K562 (cell line): ENCODE data around the gene RAP2C. TPM values are rescaled to one million over a fixed set of nuclear protein-coding genes. Genes with fewer than 3 reads are reported as not detected.

Experiments
- ATAC-seq: fragments of 200-7000 bp; cut with Tn5 transposase; 3 replicates; pipeline ENCODE4 v1.9.1; 2020; ENCODE audit warnings: moderate library complexity
- BruUV-seq: library from RNA; stranded (reverse); fragments of 400-500 nt; replicated peaks from 2 replicates; lab custom pipeline; 2021; lab: Mats Ljungman, UMichigan
- CTCF ChIA-PET: fragments of 300-600 bp; formaldehyde crosslinking; extraction: SDS; loops from one replicate; lab custom pipeline; 2021; ENCODE audit warnings: low intra/inter-chr PET ratio; lab: Yijun Ruan, JAX
- POLR2A ChIA-PET: fragments of 300-600, 350-650 bp; sonication (Branson Sonifier 250); formaldehyde crosslinking; extraction: SDS; loops from one replicate; lab custom pipeline; 2021; ENCODE audit warnings: antibody characterized with exemption, inconsistent platforms; lab: Yijun Ruan, JAX
- DNase-seq, 4 experiments: peaks; one replicate each; pipeline versions ENCODE4 v3.0.0 to v3.0.0-alpha.2; 2011 to 2018; ENCODE audit warnings: low spot score in 3 of 4, mixed read lengths in 3 of 4; ENCODE audit errors: extremely low read depth in 1 of 4
- FAIRE-seq: peaks from 2 replicates; lab custom pipeline; 2011; peaks lifted over from hg19 to GRCh38; lab: Jason Lieb, UNC
- H2AFZ ChIP-seq: 2 replicates; pipeline ENCODE4 v1.6.0; 2011; ENCODE audit warnings: low read depth, low read length, control low read depth, inconsistent platforms
- H3K27ac ChIP-seq: fragments of 200-600 bp; 3 replicates; pipeline ENCODE4 v1.8.0; 2011; ENCODE audit warnings: low read depth, mild to moderate bottlenecking, control low read depth, inconsistent platforms, low read length, moderate library complexity, mixed read lengths; ENCODE audit errors: extremely low read depth
- H3K27me3 ChIP-seq, 2 experiments: fragments of 300-600 bp in 1 of 2; 2 replicates in 1 of 2; 3 replicates in 1 of 2; pipeline versions ENCODE4 v1.6.0 to v1.8.0; 2011; ENCODE audit warnings: inconsistent platforms in 2 of 2, low read length in 2 of 2, mild to moderate bottlenecking in 1 of 2, mixed read lengths in 1 of 2, moderate library complexity in 1 of 2; ENCODE audit not compliant: control insufficient read depth in 2 of 2, insufficient read depth in 2 of 2
- H3K36me3 ChIP-seq: fragments of 300-600 bp; 3 replicates; pipeline ENCODE4 v1.8.0; 2011; ENCODE audit warnings: mild to moderate bottlenecking, low read length, inconsistent platforms; ENCODE audit not compliant: control insufficient read depth, insufficient read depth
- H3K4me1 ChIP-seq, 2 experiments: fragments of 200-600 bp in 1 of 2; replicated peaks in 1 of 2; 2 replicates in 1 of 2; 3 replicates in 1 of 2; pipeline versions ENCODE4 v1.5.1 to v1.8.0; 2011; ENCODE audit warnings: inconsistent platforms in 2 of 2, low read length in 2 of 2, mild to moderate bottlenecking in 1 of 2, mixed read lengths in 1 of 2, moderate library complexity in 1 of 2; ENCODE audit not compliant: control insufficient read depth in 2 of 2, insufficient read depth in 2 of 2
- H3K4me2 ChIP-seq: 2 replicates; pipeline ENCODE4 v1.6.1; 2011; ENCODE audit warnings: low read length, control low read depth, inconsistent platforms, mixed read lengths; ENCODE audit not compliant: insufficient read depth
- H3K4me3 ChIP-seq: fragments of 200-600 bp; sonication (generic), shearing (Covaris generic); 2 replicates; pipeline ENCODE4 v1.5.1; 2016; ENCODE audit warnings: control low read depth, inconsistent platforms
- H3K79me2 ChIP-seq: fragments of 200-600 bp; 3 replicates; pipeline ENCODE4 v1.8.0; 2011; ENCODE audit warnings: low read length, inconsistent platforms; ENCODE audit not compliant: control insufficient read depth, insufficient read depth
- H3K9ac ChIP-seq, 2 experiments: 2 replicates each; pipeline versions ENCODE4 v1.6.0 to v1.6.1; 2011; ENCODE audit warnings: low read depth in 2 of 2, low read length in 2 of 2, control low read depth in 1 of 2, inconsistent platforms in 1 of 2, mild to moderate bottlenecking in 1 of 2, mixed read lengths in 1 of 2; ENCODE audit not compliant: insufficient read depth in 1 of 2
- H3K9me1 ChIP-seq: one replicate; pipeline ENCODE4 v1.6.0; 2011; ENCODE audit warnings: inconsistent platforms, mild to moderate bottlenecking, low read length, moderate library complexity; ENCODE audit not compliant: control insufficient read depth, insufficient read depth
- H3K9me3 ChIP-seq: replicated peaks from 2 replicates; pipeline ENCODE4 v1.5.1; 2011; ENCODE audit warnings: low read depth, low read length, inconsistent platforms; ENCODE audit not compliant: control insufficient read depth, insufficient read depth
- H4K20me1 ChIP-seq: replicated peaks from 2 replicates; pipeline ENCODE4 v1.6.1; 2011; ENCODE audit warnings: low read length, inconsistent platforms, mixed read lengths; ENCODE audit not compliant: control insufficient read depth, insufficient read depth
- ARID2 ChIP-seq: fragments of 450-650 bp; IDR thresholded peaks from 2 replicates; pipeline ENCODE4 v1.6.1; 2017; ENCODE audit warnings: antibody characterized with exemption, mild to moderate bottlenecking
- CBX5 ChIP-seq: IDR thresholded peaks from 2 replicates; pipeline ENCODE4 v1.6.1; 2014; ENCODE audit warnings: low read depth, borderline replicate concordance
- E2F5 ChIP-seq: sonication (generic); formaldehyde crosslinking; IDR thresholded peaks from 2 replicates; pipeline ENCODE4 v1.8.0; 2022; ENCODE audit warnings: mild to moderate bottlenecking, missing genetic modification reagents
- E2F8 ChIP-seq: fragments of 450-650 bp; IDR thresholded peaks from 2 replicates; pipeline ENCODE4 v1.7.1; 2018; ENCODE audit warnings: mild to moderate bottlenecking, low read depth; ENCODE audit not compliant: partially characterized antibody
- ELF4 ChIP-seq: fragments of 450-650 bp; formaldehyde crosslinking; IDR thresholded peaks from 2 replicates; pipeline ENCODE4 v1.4.0; 2022; ENCODE audit warnings: missing genetic modification characterization
- GABPA ChIP-seq: fragments of 200-800 bp; sonication (Bioruptor generic); conservative IDR thresholded peaks from 2 replicates; pipeline ENCODE4 v1.6.1; 2016; ENCODE audit warnings: low read depth, missing genetic modification characterization, missing compliant biosample characterization
- HNRNPK ChIP-seq: fragments of 200-400 bp; formaldehyde crosslinking; IDR thresholded peaks from one replicate; pipeline ENCODE4 v1.6.1; 2018; ENCODE audit warnings: mild to moderate bottlenecking, low read depth, low read length; ENCODE audit not compliant: poor library complexity, severe bottlenecking
- JUNB ChIP-seq: fragments of 450-650 bp; formaldehyde crosslinking; conservative IDR thresholded peaks from 2 replicates; pipeline ENCODE4 v1.4.0; 2020; ENCODE audit warnings: mild to moderate bottlenecking
- NFYB ChIP-seq: IDR thresholded peaks from 2 replicates; pipeline ENCODE4 v1.6.1; 2011; ENCODE audit warnings: mild to moderate bottlenecking, moderate library complexity; ENCODE audit not compliant: insufficient read length; ENCODE audit errors: extremely low read depth
- RBBP5 ChIP-seq: fragments of 200-600 bp; sonication (generic); IDR thresholded peaks from 2 replicates; pipeline ENCODE4 v1.6.1; 2012; ENCODE audit warnings: borderline replicate concordance, mild to moderate bottlenecking, low read length, control low read depth, inconsistent platforms; ENCODE audit not compliant: insufficient read depth, poor library complexity, severe bottlenecking
- RBM17 ChIP-seq: fragments of 200-400 bp; formaldehyde crosslinking; IDR thresholded peaks from 2 replicates; pipeline ENCODE4 v1.6.1; 2017; ENCODE audit warnings: low read depth, mild to moderate bottlenecking, low read length, borderline replicate concordance
- ZNF584 ChIP-seq: fragments of 200-800 bp; sonication (Bioruptor generic); IDR thresholded peaks from 2 replicates; pipeline ENCODE4 v1.6.1; 2016; ENCODE audit warnings: low read depth, mild to moderate bottlenecking, missing genetic modification characterization, missing compliant biosample characterization
- ZNF780A ChIP-seq: fragments of 250-450 bp; sonication (Bioruptor Pico); IDR thresholded peaks from 2 replicates; pipeline ENCODE4 v1.5.0; 2021; ENCODE audit warnings: mild to moderate bottlenecking
- ZNF785 ChIP-seq: fragments of 250-450 bp; sonication (Bioruptor Pico); IDR thresholded peaks from 2 replicates; pipeline ENCODE4 v1.4.0; 2020; ENCODE audit warnings: mild to moderate bottlenecking
- WGBS: fragments of 100-300 bp; shearing (Covaris generic); methylation state at CpG from one replicate; pipeline ENCODE4 v1.1.6; 2016; ENCODE audit warnings: low coverage, mixed read lengths; ENCODE audit not compliant: insufficient coverage; ENCODE audit errors: missing lambda C conversion rate; 5-methylcytosine and 5-hydroxymethylcytosine counted together
- in situ Hi-C: fragments of 300-500 bp; cut with MboI; formaldehyde crosslinking; loops from 4 replicates; pipeline ENCODE4 v1.15.0; 2018; ENCODE audit warnings: inconsistent platforms, mixed read lengths
- intact Hi-C: fragments of 100-400 bp; cut with micrococcal nuclease; formaldehyde crosslinking; loops from 2 replicates; pipeline ENCODE4 v1.14.2; 2022
- polyA plus RNA-seq, 8 experiments: library from polyadenylated mRNA; depleted of rRNA in 4 of 8; stranded (reverse) in 5 of 8; unstranded in 3 of 8; fragments of >200 nt; fragmentation: Nextera tagmentation in 2 of 8; fragmentation: Illumina TruSeq in 1 of 8; extraction: Ambion mirVana in 2 of 8; extraction: Trizol in 1 of 8; gene quantifications; 2 replicates each; pipeline versions ENCODE4 v1.2.1 to v1.2.3, GENCODE V29; 2011 to 2014; ENCODE audit warnings: inconsistent platforms in 1 of 8, missing spikeins in 1 of 8
- total RNA-seq, 7 experiments: library from RNA; depleted of rRNA in 6 of 7; stranded (reverse); fragments of >200 nt in 6 of 7; fragmentation: Illumina TruSeq in 2 of 7; extraction: Trizol in 2 of 7; gene quantifications; 2 replicates each; pipeline versions ENCODE4 v1.2.1 to v1.2.3, GENCODE V29; 2011 to 2021; ENCODE audit warnings: low replicate concordance in 1 of 7
- TF ChIP-seq, protein P1 (sequence below): fragments of 200-800 bp; sonication (Bioruptor generic); IDR thresholded peaks from 2 replicates; pipeline ENCODE4 v1.6.1; 2017; ENCODE audit warnings: missing genetic modification characterization, missing compliant biosample characterization
- TF ChIP-seq, protein P2 (sequence below): IDR thresholded peaks from 2 replicates; pipeline ENCODE4 v1.6.1; 2011; ENCODE audit not compliant: insufficient read length; ENCODE audit errors: extremely low read depth

The RAP2C gene
- total and polyA plus RNA-seq, 9 of the 15 experiments (the other 6 are each of a cell fraction or from before 2014, with no cell fraction given): 7.8 to 28.6 (median 18.6) TPM

GRCh38 chrX:132258509-132258908, 39.3 kb upstream of the RAP2C start (continued):
- TF ChIP-seq CBX5 (no peak), GABPA (tag) (no peak)
- TF ChIP-seq, protein P1, sequence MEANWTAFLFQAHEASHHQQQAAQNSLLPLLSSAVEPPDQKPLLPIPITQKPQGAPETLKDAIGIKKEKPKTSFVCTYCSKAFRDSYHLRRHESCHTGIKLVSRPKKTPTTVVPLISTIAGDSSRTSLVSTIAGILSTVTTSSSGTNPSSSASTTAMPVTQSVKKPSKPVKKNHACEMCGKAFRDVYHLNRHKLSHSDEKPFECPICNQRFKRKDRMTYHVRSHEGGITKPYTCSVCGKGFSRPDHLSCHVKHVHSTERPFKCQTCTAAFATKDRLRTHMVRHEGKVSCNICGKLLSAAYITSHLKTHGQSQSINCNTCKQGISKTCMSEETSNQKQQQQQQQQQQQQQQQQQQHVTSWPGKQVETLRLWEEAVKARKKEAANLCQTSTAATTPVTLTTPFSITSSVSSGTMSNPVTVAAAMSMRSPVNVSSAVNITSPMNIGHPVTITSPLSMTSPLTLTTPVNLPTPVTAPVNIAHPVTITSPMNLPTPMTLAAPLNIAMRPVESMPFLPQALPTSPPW (CRISPR knock-in tag): no peak

DNA sequence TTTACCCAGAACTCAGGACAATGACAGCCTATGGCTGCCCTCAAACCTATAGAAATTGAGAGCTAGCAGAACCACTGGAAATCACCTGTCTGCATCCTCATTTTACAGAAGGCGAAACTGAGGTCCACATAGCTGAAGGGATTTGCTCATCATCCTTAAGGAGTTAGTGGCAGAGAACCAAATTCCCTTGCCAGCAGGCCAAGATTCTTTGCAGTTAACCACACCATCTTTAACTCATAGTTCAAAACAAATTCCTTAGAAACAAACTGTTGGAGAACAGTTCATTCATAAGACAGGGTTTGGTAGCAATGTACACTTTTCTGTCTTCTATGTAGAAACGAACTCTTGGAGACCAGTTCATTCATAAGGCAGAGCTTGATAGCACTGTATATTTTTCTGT, 37.9 kb upstream of the RAP2C start:
- Histone ChIP-seq H3K9me1 (no peaks in the 10 kb centered on the region), H3K79me2 (no peaks in the 10 kb centered on the region), H3K9ac (no peak overlapping the region), H3K27me3 (no peaks in the 10 kb centered on the region), H2AFZ (no peak overlapping the region), H3K27ac (no peak overlapping the region), H3K4me1 (no peaks in the 10 kb centered on the region), H3K9me3 (no peaks in the 10 kb centered on the region), H4K20me1 (no peaks in the 10 kb centered on the region), H3K4me2 (no peak overlapping the region), H3K36me3 (no peaks in the 10 kb centered on the region), H3K4me3 (no peak overlapping the region)
- DNase-seq (no peak), FAIRE-seq (no peak), ATAC-seq (no peak)
- CTCF ChIA-PET: interaction anchor here (0.6 kb wide), 1 partner anchor 483 kb away, joined by 3 read pairs; no protein-coding TSS in a partner anchor
- WGBS: 0% methylated on average over 2 of the region's 2 CpGs
- in situ Hi-C loops: no loop called here
- TF ChIP-seq ZNF780A (CRISPR knock-in tag): no peak
- TF ChIP-seq JUNB (CRISPR knock-in tag): no peak
- no peak for TF ChIP-seq HNRNPK
- TF ChIP-seq ARID2: no peak
- no peak for TF ChIP-seq E2F5
- no peak for TF ChIP-seq RBBP5
- no peak for TF ChIP-seq NFYB
- TF ChIP-seq, protein P2, sequence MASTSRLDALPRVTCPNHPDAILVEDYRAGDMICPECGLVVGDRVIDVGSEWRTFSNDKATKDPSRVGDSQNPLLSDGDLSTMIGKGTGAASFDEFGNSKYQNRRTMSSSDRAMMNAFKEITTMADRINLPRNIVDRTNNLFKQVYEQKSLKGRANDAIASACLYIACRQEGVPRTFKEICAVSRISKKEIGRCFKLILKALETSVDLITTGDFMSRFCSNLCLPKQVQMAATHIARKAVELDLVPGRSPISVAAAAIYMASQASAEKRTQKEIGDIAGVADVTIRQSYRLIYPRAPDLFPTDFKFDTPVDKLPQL: no peak
- TF ChIP-seq RBM17: no peak
- no peak for TF ChIP-seq ZNF785 (CRISPR knock-in tag)
- no peak for TF ChIP-seq ELF4 (CRISPR knock-in tag)
- TF ChIP-seq E2F8: no peak
- no peak for TF ChIP-seq ZNF584 (CRISPR knock-in tag)
- intact Hi-C loops: no loop called here
- POLR2A ChIA-PET: no interaction called here
- no TSS peak for BruUV-seq
